ENCODE measurements around the gene JPH4. TPM values are rescaled to one million over a fixed set of nuclear protein-coding genes. Genes with fewer than 3 reads are reported as not detected.

Gene JPH4
- total RNA-seq, 1 experiment from 2014 or later, result 0.15 TPM

DNA sequence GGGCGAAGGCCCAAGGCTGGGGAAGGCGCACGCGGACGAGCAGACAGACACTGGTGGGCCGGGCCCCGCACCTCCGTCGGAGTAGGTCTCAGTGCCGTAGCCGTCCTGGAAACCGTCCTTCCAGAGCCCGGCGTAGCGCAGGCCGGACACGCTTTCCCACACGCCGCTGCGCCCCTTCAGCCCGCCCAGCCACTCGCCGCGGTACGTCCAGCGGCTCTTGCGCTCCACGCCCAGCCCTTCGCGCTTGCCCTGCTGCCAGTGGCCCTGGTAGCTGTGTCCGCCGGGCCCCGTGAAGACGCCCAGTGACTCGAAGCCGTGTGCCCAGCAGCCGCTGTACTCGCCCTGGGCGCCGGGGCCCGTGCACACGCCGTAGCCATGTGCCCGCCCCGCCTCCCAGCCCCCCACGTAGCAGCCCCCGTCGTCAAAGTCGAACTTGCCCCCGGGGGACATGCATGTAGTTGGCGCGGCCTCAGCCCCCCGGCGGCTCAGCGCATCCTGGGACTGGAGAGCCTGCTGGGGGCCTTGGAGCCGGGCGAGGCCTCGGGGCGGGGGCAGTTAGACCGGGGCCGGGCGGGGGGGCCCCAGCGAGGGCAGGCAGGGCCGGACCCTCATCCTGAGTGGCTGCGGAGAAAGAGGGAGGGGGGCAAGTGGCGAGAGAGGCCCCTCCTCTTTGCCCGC lies 1.4 kb downstream of the JPH4 start:
- DNase-seq (ENCODE audit: low read depth, low spot score), result no peak
- no peak overlapping the region for H2AFZ ChIP-seq (ENCODE audit: low read depth, low read length, poor library complexity, severe bottlenecking)
- no peaks in the 10 kb centered on the region for H3K36me3 ChIP-seq (ENCODE audit: control insufficient read depth in 1 of 2, insufficient read depth in 2 of 2, low read length in 2 of 2)
- no peak overlapping the region for H3K4me3 ChIP-seq (replicated peaks in 1 of 2; ENCODE audit: low read depth in 1 of 2, low read length in 2 of 2)
- H3K4me1 ChIP-seq (ENCODE audit: control insufficient read depth in 1 of 2, insufficient read depth in 2 of 2, low read length in 2 of 2), result no peaks in the 10 kb centered on the region
- ChIA-PET RAD21 (ENCODE audit: low non-redundant PET in 1 of 2, low total read pairs in 2 of 2, uncharacterized antibody in 2 of 2, unreplicated experiment in 2 of 2) (no interaction called here), CTCF (no interaction called here), POLR2A (no interaction called here)
- no peaks in the 10 kb centered on the region for H4K20me1 ChIP-seq (ENCODE audit: insufficient read depth)
- BruUV-seq (replicated peaks), result no TSS peak
- no peaks in the 10 kb centered on the region for H3K9me3 ChIP-seq (ENCODE audit: control insufficient read depth in 1 of 2, insufficient read depth in 1 of 2, low read depth in 1 of 2, low read length in 2 of 2)
- H3K9ac ChIP-seq (ENCODE audit: low read length), result no peak overlapping the region
- H3K9me2 ChIP-seq (ENCODE audit: insufficient read depth), result no peaks in the 10 kb centered on the region
- intact Hi-C loops (cut with micrococcal nuclease), result no loop called here
- ATAC-seq, result no peak
- H3K4me2 ChIP-seq (ENCODE audit: low read length), result no peak overlapping the region
- no peak overlapping the region for H3K27ac ChIP-seq (ENCODE audit: low read depth, low read length)
- TF ChIP-seq ZNF274 (IDR thresholded peaks at IDR 0.05; ENCODE audit: low read depth, low read length) (no peak), CEBPB (IDR thresholded peaks at IDR 0.05; ENCODE audit: low read depth) (no peak), JUND (IDR thresholded peaks at IDR 0.05) (no peak), EZH2phosphoT487 (IDR thresholded peaks at IDR 0.05; ENCODE audit: borderline replicate concordance) (no peak), YY1 (IDR thresholded peaks at IDR 0.05; ENCODE audit: extremely low read depth, insufficient replicate concordance, low read depth, low read length) (no peak), SIN3A (IDR thresholded peaks at IDR 0.05; ENCODE audit: low read depth) (no peak), EZH2 (IDR thresholded peaks at IDR 0.05) (no peak), RAD21 (IDR thresholded peaks at IDR 0.05; ENCODE audit: low read depth) (no peak), SRF (IDR thresholded peaks at IDR 0.05; ENCODE audit: low read depth) (no peak), FOSL1 (IDR thresholded peaks at IDR 0.05; ENCODE audit: low read depth) (no peak)
- TF ChIP-seq, protein P1, sequence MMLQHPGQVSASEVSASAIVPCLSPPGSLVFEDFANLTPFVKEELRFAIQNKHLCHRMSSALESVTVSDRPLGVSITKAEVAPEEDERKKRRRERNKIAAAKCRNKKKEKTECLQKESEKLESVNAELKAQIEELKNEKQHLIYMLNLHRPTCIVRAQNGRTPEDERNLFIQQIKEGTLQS (IDR thresholded peaks at IDR 0.05), result no peak
- TF ChIP-seq, protein P2, sequence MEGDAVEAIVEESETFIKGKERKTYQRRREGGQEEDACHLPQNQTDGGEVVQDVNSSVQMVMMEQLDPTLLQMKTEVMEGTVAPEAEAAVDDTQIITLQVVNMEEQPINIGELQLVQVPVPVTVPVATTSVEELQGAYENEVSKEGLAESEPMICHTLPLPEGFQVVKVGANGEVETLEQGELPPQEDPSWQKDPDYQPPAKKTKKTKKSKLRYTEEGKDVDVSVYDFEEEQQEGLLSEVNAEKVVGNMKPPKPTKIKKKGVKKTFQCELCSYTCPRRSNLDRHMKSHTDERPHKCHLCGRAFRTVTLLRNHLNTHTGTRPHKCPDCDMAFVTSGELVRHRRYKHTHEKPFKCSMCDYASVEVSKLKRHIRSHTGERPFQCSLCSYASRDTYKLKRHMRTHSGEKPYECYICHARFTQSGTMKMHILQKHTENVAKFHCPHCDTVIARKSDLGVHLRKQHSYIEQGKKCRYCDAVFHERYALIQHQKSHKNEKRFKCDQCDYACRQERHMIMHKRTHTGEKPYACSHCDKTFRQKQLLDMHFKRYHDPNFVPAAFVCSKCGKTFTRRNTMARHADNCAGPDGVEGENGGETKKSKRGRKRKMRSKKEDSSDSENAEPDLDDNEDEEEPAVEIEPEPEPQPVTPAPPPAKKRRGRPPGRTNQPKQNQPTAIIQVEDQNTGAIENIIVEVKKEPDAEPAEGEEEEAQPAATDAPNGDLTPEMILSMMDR (IDR thresholded peaks at IDR 0.05 in 2 of 3, conservative IDR thresholded peaks at IDR 0.05 in 1 of 3; ENCODE audit: borderline replicate concordance in 1 of 3, insufficient read depth in 1 of 3, low read depth in 2 of 3, low read length in 2 of 3), result no peak
- TF ChIP-seq, protein P3, sequence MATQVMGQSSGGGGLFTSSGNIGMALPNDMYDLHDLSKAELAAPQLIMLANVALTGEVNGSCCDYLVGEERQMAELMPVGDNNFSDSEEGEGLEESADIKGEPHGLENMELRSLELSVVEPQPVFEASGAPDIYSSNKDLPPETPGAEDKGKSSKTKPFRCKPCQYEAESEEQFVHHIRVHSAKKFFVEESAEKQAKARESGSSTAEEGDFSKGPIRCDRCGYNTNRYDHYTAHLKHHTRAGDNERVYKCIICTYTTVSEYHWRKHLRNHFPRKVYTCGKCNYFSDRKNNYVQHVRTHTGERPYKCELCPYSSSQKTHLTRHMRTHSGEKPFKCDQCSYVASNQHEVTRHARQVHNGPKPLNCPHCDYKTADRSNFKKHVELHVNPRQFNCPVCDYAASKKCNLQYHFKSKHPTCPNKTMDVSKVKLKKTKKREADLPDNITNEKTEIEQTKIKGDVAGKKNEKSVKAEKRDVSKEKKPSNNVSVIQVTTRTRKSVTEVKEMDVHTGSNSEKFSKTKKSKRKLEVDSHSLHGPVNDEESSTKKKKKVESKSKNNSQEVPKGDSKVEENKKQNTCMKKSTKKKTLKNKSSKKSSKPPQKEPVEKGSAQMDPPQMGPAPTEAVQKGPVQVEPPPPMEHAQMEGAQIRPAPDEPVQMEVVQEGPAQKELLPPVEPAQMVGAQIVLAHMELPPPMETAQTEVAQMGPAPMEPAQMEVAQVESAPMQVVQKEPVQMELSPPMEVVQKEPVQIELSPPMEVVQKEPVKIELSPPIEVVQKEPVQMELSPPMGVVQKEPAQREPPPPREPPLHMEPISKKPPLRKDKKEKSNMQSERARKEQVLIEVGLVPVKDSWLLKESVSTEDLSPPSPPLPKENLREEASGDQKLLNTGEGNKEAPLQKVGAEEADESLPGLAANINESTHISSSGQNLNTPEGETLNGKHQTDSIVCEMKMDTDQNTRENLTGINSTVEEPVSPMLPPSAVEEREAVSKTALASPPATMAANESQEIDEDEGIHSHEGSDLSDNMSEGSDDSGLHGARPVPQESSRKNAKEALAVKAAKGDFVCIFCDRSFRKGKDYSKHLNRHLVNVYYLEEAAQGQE (IDR thresholded peaks at IDR 0.05; ENCODE audit: low read depth), result no peak
- no peaks in the 10 kb centered on the region for H3K79me2 ChIP-seq (ENCODE audit: insufficient read depth, low read length)
- H3K27me3 ChIP-seq (ENCODE audit: insufficient read depth, low read length), result no peaks in the 10 kb centered on the region
